GM19455 (cell line): ENCODE data around the gene ZDHHC8.
A peak's percentile ranks its signal among the peaks of the same experiment; 100 is the strongest.

Source experiments
- ATAC-seq: cut with Tn5 transposase; IDR thresholded peaks from one replicate; pipeline ENCODE4 v1.9.1; 2021; ENCODE audit not compliant: unreplicated experiment

ZDHHC8 gene

GRCh38 chr22:20113551-20114310, 17.9 kb upstream of the ZDHHC8 start:
- no peak for ATAC-seq

GRCh38 chr22:20114506-20115475, 16.8 kb upstream of the ZDHHC8 start:
- no peak for ATAC-seq

GRCh38 chr22:20115691-20116375, 15.8 kb upstream of the ZDHHC8 start, which contains the start of gene RANBP1:
Gene RANBP1 (plus strand): TSS chr22:20116104. CDS start chr22:20116185, 81 bp downstream.
- ATAC-seq = no peak

- no peak for ATAC-seq
Observed at GRCh38 chr22:20116376-20116950, 15.1 kb upstream of the ZDHHC8 start.

GRCh38 chr22:20116951-20117632, 14.5 kb upstream of the ZDHHC8 start, which contains the start of gene TRMT2A:
Gene TRMT2A (minus strand): TSS chr22:20117226. CDS start chr22:20116906, 320 bp downstream.
- peak; percentile 61 for ATAC-seq

- peak; percentile 16 for ATAC-seq
Observed at GRCh38 chr22:20117633-20118299, 13.8 kb upstream of the ZDHHC8 start.

GRCh38 chr22:20118300-20119020, 13.1 kb upstream of the ZDHHC8 start:
- ATAC-seq = no peak

- ATAC-seq = no peak
Observed at GRCh38 chr22:20121856-20122415, 9.7 kb upstream of the ZDHHC8 start.

- ATAC-seq = no peak
Observed at GRCh38 chr22:20123366-20124082, 8.1 kb upstream of the ZDHHC8 start.

- no peak for ATAC-seq
Observed at GRCh38 chr22:20124083-20124787, 7.4 kb upstream of the ZDHHC8 start.

GRCh38 chr22:20125201-20126174, 6.1 kb upstream of the ZDHHC8 start:
- no peak for ATAC-seq

- ATAC-seq = no peak
Observed at GRCh38 chr22:20126284-20127029, 5.1 kb upstream of the ZDHHC8 start.

- ATAC-seq = no peak
Observed at GRCh38 chr22:20127318-20127868, 4.2 kb upstream of the ZDHHC8 start.

- ATAC-seq = no peak
Observed at GRCh38 chr22:20127869-20128618, 3.6 kb upstream of the ZDHHC8 start.

- ATAC-seq = no peak
Observed at GRCh38 chr22:20128619-20128901, 3.0 kb upstream of the ZDHHC8 start.
